HG03571 (cell line): ENCODE measurements around the gene CELF1.

ENCODE experiments used
- ATAC-seq: cut with Tn5 transposase; IDR thresholded peaks from one replicate; pipeline ENCODE4 v1.9.1; 2021; ENCODE audit not compliant: unreplicated experiment

Gene CELF1

DNA sequence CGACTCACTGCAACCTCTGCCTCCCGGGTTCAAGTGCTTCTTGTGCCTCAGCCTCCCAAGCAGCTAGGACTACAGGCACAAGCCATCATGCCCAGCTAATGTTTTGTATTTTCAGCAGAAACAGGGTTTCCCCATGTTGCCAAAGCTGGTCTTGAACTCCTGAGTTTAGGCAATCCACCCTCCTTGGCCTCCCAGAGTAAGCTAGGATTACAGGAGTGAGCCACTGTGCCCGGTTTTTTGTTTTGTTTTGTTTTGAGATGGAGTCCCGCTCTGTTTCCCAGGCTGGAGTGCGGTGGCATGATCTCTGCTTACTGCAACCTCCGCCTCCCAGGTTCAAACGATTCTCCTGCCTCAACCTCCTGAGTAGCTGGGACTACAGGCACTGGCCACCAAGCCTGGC lies 41.0 kb downstream of the CELF1 start:
- ATAC-seq = no peak

GRCh38 chr11:47510209-47510608 lies 42.7 kb downstream of the CELF1 start:
- ATAC-seq = no peak

DNA sequence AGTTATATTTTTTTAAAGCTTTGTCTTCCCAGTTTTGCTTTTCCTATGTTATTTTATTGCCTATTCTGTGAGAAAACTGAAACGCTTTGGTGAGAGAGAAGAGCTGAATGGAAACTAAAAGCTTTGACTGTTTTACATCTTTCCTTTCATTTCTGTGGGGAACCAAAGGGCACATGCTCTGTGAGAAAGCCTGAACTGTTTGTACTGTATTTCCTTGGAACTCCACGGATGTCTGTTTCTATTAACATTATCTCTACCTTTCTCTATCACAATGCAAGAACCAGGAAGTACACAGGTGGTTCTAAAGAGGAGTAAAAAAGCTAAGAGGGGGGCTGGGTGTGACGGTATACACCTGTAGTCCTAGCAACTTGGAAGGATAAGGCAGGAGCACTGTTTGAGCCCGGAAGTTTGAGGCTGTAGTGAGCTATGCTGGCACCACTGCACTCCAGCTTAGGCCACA lies 43.8 kb downstream of the CELF1 start:
- no peak for ATAC-seq

DNA sequence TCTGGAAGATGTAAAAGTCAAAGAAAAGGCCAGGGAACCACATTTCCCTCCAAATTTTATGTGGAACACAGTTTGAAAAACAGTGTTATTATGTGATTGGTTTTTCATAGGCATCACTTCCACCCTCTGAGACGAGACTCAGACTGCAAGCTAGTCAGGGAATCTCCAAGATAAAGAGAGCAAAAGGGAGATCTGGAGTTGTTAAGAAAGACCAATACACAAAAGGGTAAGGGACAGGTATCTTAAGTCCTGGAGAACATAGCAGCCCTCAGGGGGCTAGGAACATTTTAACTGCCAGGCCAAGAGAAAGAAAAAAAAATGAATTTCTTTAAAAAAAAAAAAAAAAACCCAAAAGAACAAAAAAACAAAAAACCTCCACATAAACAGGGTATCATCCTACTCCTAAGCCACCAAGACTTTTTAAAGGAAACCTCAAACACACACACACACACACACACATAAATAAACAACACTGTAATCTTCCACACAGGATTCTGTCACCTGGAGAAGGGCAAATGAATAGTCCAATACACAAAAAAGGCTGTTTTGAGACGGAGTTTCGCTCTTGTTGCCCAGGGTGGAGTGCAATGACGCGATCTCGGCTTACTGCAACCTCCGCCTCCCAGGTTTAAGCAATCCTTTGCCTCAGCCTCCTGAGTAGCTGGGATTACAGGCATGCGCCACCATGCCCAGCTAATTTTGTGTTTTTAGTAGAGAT lies 44.5 kb downstream of the CELF1 start:
- ATAC-seq = no peak

DNA sequence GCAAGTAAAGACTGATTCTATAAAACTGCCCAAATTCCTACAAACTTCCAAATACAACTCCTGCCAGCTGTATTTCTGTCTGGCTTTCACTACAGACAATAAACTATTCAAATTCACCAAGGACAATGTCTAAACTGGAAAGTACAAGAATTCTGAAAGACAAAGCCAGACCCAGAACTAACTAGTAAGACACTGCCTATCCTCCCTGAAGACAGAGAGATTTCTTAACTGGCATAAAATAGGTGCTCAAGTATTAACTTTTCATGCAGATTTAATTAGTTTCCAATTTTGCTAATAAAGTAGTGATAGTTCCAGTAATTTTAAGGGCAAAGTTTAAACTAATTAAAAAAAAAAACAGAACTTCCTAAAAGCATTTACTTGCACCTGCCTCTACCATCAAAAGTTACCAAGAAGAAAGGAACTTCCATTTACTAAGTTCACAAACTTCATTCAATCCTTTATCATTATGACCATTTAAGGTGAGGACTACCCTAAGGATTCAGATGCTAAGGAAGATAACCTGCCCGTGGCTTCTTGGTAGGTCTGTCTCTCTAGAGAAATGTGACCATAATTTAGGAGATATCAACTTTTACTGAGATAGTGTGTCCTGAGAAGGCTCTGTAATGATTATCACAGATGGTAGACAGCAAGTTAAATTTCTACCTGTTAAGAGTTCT lies 45.2 kb downstream of the CELF1 start:
- ATAC-seq = no peak

- ATAC-seq = no peak
These were observed 46.0 kb downstream of the CELF1 start for GRCh38 chr11:47506795-47507562.

DNA sequence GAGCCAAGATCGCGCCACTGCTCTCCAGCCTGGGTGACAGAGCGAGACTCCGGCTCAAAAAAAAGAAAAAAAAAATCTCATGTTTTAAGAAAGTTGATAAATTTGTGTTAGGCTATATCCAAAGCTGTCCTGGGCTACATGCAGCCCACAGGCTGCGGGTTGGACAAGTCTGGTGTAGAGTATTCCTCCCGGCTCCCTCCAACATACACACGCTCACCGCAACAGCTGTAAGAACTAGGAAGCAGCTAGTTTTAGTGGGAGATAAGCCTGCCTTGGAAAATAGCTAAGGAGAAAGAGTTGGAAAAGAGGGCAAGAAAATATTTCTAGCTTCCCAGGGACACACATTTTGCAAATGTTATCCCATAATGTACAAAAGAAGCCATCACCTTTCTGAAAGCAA lies 46.6 kb downstream of the CELF1 start:
- ATAC-seq = no peak

- no peak for ATAC-seq
These were observed 48.0 kb downstream of the CELF1 start for GRCh38 chr11:47504910-47505309.

DNA sequence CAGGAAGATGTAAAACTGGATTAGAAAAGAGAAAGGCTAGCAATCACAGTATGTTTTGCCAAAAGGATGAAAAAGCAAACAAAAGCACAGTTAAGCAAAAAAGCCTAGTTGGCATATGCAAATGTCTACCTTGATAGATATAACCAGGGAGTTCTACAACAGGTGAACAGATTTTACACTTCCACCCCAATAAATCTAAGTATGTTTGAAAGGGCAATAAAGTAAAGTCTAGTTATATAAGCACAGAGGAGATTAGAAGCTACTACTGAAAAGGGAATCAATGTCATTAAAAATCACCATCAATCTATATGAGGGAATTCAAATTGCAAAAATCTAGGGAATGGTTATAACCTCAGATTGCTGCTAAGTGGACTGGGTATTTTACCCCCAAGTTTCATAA lies 49.7 kb downstream of the CELF1 start:
- no peak for ATAC-seq

DNA sequence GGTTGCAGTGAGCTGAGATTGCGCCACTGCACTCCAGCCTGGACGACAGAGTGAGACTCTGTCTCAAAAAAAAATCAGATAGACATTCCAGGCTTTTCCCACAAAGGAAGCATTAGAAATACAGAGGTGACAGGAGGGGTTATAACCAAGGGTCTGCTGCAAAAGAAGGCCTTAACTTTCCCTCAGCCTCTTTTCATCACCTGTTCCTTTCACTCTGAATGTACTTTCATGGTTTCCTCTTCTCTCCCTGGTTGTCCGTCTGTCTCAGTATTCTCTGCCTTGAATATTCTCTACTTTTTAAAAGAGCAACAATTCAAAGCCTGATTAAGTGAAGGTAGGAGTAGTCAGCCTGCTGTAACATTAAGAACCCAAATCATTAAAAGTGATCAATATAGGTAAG lies 50.2 kb downstream of the CELF1 start:
- ATAC-seq = no peak

DNA sequence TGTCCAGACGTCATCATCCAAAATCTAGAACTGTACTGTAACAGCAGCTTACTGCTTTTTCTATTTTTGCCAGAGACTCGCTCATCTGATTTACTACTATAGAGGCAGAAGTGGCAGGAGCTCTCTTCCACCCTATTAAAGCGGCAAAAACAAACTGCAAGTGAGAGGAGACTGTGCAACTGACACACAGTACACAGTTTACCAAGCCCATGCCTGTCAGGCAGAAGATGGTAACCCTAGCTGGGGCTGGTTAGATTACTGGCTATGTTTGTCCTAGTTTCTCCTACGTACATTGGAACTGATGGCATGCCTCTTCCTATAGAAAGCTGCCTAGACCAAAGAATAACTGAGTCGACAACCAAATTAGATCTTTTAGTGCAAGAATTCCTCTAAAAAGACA lies 51.8 kb downstream of the CELF1 start:
- no peak for ATAC-seq

GRCh38 chr11:47500121-47500520 lies 52.8 kb downstream of the CELF1 start:
- no peak for ATAC-seq

- ATAC-seq = no peak
These were observed 53.3 kb downstream of the CELF1 start for GRCh38 chr11:47499614-47500013.

- no peak for ATAC-seq
These were observed 53.8 kb downstream of the CELF1 start for GRCh38 chr11:47499161-47499560.

DNA sequence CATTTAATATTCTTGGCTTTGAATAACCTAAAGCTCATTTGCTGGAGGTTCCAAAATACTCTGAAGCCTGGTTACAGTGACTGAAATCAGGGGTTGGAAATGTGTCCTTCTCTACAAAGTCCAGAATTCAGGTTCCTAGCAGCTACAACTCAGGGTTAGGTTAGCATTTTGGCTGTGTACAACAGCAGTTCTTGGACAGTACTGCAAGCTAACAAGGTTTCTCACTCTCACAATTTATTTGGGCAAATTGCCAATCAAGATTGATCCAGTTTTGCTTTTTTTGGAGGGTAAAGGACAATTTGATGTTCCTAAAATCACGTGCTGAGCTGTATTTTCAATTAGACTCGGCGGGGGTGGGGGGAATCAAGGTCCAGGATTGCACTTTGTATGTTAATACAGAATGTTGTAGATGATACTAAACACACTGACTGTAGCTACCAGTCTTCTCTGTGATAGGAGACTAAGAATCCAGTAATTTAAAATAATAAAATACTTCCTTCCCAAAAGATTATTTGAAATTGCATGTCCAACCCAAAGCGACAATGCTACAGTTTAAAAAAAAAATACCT lies 54.3 kb downstream of the CELF1 start:
- ATAC-seq = no peak

- no peak for ATAC-seq
These were observed 54.8 kb downstream of the CELF1 start for GRCh38 chr11:47498149-47498548.

DNA sequence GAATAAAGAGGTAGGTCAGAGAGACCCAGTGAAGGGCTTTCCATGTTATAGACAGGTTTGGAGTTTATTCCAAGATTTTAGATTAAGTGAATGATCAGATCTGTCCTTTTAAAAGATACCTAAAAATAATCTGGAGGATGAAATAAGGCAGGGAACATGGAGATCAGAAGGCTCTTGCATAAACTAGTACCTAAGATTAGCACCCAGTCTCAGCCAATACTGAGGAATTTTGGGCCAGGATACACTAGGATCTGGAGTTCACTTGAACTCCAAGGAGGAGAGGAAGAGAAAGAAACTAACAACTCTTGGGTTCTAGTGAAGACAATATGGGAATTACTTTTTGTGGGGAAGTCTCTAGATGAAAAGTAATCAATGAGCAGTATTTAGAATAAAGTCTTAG lies 56.1 kb downstream of the CELF1 start:
- no peak for ATAC-seq

DNA sequence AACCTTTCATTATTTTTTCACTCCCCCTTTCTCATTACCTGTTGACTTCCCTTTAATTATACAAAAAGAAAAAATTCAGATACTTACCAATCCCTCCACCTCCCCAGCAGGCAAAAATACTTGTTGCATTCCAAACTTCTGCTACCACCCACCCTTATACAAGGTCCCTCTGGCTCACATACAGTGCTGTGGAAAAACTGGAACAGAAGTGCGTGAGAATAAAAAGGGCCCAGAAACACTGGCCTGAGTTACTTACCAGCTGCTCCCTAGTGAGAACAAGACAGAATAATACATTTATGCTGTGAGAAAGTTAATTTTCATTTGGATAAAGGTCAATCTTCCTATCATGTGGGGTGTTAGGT lies 57.1 kb downstream of the CELF1 start:
- ATAC-seq = no peak

DNA sequence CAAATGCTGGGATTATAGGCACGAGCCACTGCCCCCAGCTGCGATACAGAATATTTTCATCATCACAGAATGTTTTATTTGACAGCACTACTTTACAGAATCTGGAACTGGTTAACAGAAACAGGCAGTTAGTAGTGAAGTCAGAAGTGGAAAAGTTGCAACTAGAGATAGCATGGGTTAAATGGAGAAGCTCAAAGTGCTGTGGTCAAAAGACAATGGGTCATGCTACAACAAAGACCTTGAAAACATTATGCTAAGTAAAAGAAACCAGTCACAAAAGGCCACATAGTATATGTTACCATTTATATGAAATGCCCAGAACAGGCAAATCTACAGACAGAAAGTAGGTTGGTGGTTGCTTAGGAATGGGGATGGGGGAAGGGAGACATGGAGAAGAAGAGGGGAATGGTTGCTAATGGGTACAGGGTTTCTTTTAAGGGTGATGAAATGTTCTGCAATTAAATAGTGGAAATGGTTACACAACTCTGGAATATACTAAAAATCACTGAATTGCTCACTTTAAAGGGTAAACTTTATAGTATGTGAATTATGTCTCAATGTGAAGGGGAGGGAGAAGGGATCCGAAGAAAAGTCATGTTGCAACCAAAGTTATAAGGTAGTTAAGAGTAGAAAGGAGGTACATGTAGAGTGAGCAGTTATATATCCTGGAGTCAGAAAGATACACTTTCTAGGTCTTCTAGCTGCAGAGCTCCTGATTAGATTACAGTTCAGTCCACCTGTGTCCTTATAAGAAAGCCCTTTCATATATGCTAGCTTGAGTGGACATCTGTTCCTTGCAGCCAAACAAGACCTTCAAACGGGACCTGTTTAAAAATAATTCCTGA lies 57.7 kb downstream of the CELF1 start:
- ATAC-seq = no peak

DNA sequence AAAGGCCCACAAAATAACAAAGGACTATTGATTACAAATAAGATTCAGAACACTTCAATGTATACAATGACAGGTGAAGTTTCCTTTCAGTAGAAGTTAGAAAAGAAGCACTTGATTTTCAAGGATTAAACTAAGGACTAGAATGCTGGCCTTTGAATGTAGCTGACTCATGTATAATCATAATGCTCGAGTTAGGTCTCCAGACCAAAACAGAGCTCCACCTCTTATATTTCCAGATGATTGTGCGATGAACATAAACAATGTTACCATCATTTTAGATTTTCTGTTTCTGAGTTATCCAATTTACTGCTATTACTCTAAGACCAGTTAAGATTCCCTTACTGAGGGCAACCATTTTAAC lies 63.6 kb downstream of the CELF1 start:
- ATAC-seq = no peak
